Loucy (cell line): ENCODE measurements around the gene GABRA6.

ENCODE experiments used
- CTCF ChIP-seq: fragments of 200-600 bp; sonication (generic); conservative IDR thresholded peaks from 2 replicates; pipeline ENCODE4 v1.5.1; 2014; ENCODE audit warnings: mild to moderate bottlenecking, antibody characterized with exemption, low read length
- EZH2phosphoT487 ChIP-seq: fragments of 200-600 bp; IDR thresholded peaks from 2 replicates; pipeline ENCODE4 v1.6.1; 2018; ENCODE audit warnings: antibody characterized with exemption, mild to moderate bottlenecking, moderate library complexity, borderline replicate concordance

GRCh38 chr5:161734741-161735140 is 49.2 kb downstream of the GABRA6 start:
- TF ChIP-seq CTCF (no peak), EZH2phosphoT487 (no peak)
